Stimulated activated CD8-positive, alpha-beta memory T cell treated with anti-CD3 and anti-CD28 coated beads, Interleukin-4, amount 100 ng/mL, for 48 hours (primary cell): ENCODE results near the gene TAF11.
"Not testable (repeated sequence)": the region's sequence is repeated elsewhere in the genome, so short reads cannot be mapped to it uniquely, and the experiment has no call there.

ENCODE experiments used
- DNase-seq: peaks from one replicate; pipeline ENCODE4 v3.0.0-alpha.2; 2020

Gene TAF11

GRCh38 chr6:34887753-34888513 lies at the start of gene TAF11:
TSS of gene TAF11 (minus strand) at chr6:34888042. CDS start at chr6:34887957, 85 bp downstream.
- DNase-seq = peak; percentile 94

- DNase-seq = no peak
Observed at GRCh38 chr6:34934516-34934915, 46.7 kb upstream of the TAF11 start.

GRCh38 chr6:34932202-34932601 lies 44.4 kb upstream of the TAF11 start:
- not testable (repeated sequence) for DNase-seq

DNA sequence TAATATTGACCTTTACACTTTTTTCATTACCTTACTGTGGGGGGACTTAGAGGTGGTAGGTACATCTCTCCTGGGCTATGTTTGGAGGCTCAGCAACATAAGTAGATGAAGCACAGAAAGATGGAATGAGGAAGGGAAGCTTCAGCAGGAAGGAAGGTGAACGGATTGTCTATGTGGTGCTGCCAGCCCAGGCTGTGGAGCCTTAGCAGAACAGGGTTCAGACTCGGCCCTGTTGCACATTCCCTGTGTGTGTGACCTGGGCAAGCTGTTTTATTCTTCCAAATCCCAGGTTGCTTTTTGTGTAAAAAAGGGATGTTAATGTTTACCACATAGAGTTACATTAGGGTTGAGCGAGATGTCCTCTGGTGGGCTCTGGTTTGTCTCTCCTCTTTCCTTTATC lies 42.4 kb upstream of the TAF11 start:
- DNase-seq = no peak

- DNase-seq = no peak
Observed at GRCh38 chr6:34929241-34929978, 41.6 kb upstream of the TAF11 start.

DNA sequence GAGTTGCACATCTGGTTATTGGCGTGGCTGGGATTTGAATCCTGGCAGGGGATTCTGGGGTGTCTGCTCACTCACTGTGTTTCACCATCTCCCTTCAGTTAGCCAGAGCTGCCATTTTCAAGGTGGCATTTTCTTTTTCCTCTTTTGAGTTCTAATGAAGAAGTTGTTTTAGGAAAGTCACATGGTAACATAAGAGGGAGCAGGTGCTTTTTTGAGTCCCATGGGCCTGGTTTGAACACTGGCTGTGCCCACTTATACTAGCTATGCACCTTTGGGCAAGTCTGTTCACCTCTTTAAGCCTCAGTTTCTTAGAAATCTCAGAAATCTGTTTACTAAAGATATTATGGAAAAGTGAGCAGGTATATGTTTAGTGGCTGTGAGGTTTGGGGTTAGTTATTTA lies 40.9 kb upstream of the TAF11 start:
- DNase-seq = no peak

- no peak for DNase-seq
Observed at GRCh38 chr6:34928220-34928619, 40.4 kb upstream of the TAF11 start.

DNA sequence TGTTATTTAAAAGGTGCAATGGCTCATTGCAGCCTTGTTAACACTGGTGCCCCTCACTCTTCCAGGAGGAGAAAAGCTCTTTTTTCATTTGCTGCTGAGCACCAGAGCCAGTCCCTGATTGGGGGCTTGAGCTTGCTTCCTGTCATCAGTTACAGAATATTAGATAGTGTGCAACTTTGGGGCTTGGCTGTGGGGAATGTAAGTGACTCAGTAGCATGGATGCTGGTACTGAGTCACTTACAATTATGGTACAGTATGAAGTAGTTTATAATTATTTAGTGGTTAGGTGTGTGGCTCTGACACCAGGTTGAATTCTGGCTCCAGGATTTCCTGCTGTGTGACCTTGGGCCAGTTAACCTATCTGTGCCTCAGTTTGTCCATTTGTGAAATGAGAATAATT lies 38.8 kb upstream of the TAF11 start:
- no peak for DNase-seq

DNA sequence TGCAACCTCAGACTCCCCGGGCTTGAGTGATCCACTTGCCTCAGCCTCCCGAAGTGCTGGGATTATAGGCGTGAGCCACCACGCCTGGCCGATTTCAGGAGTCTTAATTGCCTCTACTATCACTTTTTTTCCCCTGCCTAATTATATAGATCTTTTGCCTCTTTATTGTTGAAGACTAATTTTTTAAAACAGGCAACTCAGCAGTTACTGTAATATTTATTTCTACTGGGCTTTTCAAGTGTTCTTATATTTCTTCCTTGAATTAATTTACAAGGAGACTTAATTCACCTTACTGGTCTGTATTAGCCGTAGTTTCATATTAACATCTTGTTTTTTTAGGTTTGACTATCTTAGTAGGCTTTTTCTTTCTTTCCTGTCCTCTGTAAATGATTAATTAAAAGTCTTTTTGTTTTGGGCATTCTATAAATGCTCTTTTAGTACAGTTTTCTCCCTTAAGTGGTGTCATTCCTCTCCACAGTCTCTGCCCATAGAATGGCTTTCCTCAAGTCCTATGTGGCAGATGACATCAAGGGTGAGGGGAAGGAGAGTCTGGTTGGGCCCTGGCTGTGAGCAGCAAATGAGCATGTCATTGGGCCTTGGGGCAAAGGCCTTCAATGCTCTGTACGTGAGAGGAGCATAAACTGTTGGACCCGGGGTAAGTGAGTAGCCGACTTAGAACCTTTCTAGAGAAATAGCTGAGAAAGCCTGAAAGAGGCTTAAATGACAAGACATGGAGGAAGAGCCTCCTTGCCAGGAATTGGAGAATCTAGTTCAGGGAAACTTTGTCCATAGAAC lies 37.2 kb upstream of the TAF11 start:
- DNase-seq = no peak

DNA sequence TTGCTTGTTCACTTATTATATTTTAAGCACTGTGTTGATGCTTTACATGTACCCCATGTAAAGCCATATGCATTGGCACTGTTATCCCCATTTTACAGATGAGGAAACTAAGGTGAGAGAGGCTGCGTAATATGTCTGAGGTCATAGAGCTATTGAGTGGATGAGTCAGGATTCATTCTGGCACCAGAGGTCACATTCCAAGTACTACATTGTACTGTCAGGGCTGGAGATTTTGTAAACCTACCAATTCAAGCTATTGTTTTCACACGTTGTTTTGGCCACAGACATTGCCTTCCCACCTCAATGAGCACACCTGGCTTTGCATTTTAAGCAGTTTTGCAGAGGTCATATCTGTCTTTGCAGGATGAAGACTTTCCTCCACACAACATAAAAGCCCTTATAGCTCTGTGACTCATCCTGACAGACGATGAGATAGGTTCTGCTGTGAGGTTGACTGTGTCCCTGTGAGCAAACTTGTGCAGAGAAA lies 34.4 kb upstream of the TAF11 start:
- DNase-seq = no peak

- DNase-seq = no peak
Observed at GRCh38 chr6:34920097-34920496, 32.3 kb upstream of the TAF11 start.

- DNase-seq = no peak
Observed at GRCh38 chr6:34919651-34920050, 31.8 kb upstream of the TAF11 start.

DNA sequence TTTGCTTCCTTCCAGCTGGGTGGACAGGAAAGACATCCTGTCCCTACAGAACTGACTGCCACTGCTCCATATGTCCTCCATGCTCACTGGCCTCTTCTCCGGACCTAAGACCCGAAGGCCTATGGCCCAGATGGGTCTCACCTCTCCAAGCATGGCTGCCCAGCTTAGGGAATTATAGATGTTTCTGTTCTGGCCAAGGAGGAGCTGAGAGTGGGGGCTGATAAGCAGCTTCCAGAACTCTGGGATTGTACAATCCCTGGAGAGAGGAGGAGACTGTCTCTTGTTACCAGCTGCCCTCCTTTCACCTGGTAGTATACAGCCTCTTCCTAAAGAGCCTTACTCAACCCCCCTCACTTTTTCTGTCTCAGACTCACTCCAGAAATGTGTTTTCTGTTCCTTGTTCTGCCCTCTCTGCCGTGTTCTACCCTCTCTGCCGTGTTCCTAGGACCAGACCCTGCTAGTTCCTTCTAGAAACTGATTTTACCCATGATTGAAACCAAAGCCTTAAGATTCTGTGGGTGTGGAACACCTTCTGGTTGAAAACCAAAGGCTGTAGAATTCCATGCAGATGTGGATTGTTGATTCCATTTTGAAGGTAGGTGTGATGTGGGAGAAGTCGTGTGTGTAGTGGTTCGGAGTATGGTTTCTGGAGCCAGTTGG lies 29.9 kb upstream of the TAF11 start:
- no peak for DNase-seq

DNA sequence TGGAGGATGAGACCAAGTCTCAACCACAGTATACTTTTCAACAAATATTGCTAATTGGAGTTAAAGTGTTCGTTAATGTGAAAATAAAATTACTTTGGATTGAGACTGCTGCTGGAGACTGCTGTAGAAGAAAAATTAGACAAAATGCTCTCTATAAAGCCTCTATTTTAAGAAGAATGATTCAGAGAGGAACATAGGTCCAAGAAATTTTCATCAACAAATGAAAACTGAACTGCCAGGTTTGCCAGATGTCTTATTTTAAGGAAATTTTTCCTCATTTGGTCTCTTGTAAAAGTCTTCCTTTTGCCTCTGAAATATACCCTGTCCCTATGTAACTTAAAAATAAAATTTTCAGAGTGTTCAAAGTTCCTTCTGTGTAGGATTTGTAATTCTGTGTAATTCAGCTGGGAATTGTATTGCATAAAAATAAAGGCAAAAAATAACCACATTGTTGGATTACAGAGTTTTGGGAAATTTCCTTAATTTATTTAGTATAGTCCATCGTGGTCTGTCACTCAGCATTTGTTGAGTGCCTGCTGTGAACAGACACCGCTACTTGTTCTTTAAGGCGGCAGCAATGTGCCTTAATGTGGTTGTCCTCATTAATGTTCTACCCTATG lies 28.6 kb upstream of the TAF11 start:
- DNase-seq = no peak

DNA sequence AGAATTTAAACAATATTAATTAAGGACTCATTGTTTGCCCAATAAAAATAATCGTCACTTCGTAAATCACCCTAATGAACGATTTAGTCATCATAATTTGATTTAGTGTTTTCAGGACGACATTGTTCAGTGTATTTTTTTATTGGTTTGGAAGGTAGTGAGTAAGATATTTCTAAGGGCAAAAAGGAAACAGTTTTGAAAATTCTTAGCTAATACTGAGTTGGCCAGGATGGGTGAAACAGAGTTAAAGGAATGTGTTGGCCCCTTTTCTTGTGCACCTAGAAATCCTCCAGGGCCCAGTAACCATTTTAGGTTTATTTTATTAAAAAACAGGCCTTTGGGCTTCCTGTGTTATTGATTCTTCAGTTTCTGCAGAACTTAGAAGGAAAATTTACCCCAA lies 26.5 kb upstream of the TAF11 start:
- DNase-seq = no peak

DNA sequence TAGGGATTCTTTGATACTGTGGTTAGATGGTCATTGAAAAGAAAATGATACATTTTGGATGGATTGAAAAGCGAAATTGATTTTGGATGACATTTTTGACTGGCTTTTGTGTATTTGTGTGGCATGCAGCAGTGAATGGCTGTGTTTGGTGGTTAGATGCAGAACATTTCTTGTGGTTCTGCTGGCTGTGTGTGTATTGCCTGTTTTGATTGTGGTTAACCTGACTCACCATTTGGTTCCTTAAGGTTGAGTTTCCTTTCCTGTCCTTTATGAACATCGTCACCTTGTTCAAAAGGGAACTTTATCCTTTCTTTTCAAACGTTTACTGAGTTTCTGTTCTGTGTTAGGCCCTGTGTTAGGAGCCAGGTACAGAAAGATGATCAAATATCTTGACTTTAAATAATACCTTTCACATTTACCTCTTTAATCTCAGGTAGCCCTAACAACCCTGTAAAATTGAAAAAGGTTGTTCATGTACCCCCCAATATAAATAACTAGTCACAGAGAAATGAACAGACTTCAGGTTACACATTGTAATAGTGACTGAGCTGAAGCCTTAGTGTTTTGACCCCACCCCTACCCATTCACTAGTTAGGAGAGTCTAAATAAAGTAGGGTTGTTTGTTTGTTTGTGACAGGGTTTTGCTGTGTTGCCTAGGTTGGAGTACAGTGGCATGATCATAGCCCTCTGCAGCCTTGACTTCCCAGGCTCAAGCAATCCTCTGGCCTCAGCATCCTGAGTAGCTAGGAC lies 25.0 kb upstream of the TAF11 start:
- DNase-seq = peak; percentile 44

DNA sequence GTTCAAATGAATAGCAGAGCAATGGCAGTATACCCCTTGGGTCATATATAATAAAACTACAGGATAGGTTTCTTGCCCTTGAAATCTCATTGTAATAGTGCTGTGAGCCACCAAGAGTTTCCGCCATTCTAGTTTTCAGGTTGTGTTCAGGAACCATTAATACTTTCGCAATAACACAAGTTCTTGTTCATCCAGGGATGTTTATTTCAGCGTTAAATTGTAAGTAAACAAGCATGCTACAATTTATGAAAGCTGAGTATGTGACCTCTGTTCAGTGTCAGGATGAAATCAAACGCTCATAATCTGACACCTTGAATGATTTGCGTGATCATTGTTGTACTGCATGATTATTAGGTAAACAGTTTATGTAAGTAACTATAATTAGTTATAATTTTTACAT lies 24.0 kb upstream of the TAF11 start:
- no peak for DNase-seq

DNA sequence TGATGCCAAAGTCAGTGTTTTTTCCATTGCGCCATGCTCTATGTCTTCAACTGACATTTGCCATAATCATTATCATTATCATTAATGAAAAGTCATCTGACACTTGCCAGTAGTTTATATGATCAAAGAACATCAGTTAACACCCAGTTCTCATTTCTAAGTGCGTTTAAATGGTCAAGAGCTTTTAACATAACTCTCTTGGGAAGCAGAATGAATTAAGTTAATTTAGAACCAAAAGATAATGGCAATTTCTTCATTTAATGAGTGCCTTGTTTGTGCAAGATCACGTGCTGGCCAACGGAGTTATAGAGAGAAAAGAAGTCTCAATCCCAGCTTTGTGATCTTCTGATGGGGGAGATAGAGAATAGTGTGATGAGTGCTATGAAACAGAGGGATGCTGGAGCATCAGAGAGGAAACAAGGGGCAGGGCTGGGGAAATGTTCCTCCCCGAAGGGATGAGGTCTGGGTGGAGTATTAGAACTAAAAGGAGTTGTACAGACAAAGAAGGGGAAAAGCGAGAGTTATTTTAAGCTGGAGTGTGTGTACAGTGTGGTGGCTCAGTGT lies 21.6 kb upstream of the TAF11 start:
- DNase-seq = no peak

DNA sequence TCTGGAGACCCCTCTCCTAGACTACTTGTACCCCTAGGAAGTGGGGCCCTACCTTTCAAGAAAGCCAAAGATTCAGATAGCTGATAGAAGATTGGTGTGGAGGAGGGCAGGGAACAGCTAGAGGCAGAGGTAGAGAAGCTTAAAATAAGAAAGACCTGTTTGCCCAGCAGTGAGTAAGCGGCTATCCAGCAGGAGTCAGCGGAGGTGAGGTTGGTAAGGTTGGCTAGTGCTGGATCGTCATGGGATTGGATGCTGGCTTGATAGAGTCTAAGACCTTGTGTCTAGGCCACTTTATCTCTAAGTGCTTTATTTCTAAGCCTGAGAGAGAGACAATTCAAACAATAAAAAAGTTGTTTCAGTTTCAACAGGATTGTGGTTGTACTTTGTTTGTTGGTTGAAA lies 20.4 kb upstream of the TAF11 start:
- DNase-seq = no peak

DNA sequence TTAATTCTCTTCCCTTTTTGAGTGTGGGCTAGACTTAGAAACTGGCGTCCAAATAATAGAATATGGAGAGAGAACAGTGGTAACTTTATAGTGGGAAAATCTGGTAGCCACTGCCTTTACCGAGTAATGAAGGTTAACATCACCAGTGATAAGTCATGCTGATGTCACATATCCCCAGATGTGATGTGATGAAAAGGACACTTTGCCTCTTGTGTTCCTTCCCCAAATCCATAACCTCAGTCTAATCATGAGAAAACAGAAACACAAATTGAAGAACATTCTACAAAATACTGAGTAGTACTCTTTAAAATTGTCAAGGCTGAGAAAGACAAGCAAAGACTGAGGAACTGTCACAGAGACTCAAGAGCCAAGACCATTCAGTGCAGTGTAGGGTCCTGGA lies 19.0 kb upstream of the TAF11 start:
- no peak for DNase-seq

DNA sequence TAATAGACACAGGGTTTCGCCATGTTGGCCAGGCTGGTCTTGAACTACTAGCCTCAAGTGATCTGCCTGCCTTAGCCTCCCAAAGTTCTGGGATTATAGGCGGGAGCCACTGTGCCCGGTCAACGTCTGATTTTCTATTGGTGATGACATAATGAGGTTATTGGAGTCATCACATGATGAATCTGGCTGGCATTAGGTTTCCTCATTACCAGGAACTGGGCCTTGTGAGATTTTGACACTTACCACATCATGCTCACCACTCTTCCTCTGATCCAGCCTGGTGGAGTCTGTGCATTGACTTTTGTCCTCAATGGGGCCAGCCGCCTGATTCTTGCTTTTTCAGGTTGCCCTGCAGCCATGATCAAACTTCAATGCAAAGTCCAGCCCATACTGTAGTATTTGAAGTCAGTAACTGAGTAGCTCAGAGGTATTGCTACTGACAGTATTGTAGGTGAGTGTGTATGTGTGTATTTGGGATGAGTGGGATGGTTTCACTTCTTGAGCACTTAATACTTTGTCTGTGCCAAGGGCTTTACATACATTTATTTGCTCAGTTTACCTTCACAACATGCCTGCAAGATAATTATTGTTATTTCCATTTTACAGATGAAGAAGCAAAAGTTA lies 17.3 kb upstream of the TAF11 start:
- DNase-seq = no peak
